Activated naive CD4-positive, alpha-beta T cell (primary cell): ENCODE results near the gene ZNF446.
"Not testable (repeated sequence)": the region's sequence is repeated elsewhere in the genome, so short reads cannot be mapped to it uniquely, and the experiment has no call there.

Source experiments
- DNase-seq, 4 experiments: peaks; one replicate each; lab custom pipeline; 2025; lab: John Stamatoyannopoulos, UW

ZNF446 gene

DNA sequence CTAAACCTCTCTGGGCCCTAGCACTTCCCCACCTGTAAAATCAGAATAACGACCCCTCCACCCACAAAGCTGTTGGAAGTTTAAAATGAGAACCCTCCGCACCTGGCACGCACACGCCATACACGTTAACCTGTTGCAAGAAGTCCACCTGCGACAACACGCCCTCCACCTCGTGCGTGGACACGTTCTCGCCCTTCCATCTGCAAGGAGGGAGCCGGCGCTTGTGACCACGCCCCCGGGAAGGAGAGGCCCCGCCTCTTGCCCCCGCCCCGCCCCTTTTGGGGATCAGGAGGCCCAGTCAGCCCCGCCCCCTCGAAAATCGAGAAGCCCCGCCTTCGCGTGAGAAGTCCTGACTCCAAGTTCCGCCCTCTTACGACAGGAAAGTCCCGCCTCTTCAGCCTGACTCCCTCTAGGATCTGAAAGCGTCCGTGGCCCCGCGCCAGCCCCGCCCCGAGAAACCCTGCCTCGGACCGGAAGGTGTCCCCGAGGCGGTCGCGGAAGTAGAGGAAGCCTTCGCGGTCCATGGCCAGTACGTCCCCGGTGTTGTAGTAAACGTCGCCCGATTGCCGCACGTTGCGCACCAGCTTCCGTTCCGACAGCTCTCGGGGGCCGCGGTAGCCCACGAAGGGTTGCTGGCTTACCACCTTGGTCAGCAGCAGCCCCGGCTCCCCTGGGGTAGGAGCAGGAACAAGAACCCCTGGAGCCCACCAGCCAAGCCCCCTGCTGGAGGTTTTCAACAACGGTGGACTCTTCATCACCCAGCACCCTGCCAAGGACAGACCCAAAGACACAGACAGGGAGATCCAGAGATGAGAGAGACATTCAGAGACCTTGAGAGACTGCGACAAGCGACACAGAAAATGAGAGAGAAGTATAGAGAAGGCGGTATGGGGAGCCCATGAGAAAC, 23.1 kb downstream of the ZNF446 start:
- DNase-seq: peak; percentile 82 to 91 (median 84)

DNA sequence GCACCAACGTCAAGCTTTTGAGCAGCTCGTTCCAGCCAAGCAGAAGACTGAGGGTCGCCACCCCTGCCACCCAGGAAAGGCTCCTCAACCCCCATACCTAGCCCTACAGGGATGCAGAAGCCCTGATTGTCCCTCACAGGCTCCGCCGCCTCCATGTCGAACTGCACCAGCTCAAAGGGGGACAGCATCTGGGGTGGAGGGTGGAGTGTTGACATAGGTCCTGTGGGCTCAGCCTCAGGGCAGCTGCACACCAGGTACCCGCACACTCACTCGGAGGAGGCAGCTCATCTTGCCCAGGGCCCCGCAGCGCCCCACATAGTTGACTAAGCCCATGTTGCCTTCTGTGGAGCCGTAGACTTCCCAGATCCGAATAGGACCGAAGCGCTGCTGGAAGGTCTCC, 24.1 kb downstream of the ZNF446 start:
- no peak for DNase-seq

DNA sequence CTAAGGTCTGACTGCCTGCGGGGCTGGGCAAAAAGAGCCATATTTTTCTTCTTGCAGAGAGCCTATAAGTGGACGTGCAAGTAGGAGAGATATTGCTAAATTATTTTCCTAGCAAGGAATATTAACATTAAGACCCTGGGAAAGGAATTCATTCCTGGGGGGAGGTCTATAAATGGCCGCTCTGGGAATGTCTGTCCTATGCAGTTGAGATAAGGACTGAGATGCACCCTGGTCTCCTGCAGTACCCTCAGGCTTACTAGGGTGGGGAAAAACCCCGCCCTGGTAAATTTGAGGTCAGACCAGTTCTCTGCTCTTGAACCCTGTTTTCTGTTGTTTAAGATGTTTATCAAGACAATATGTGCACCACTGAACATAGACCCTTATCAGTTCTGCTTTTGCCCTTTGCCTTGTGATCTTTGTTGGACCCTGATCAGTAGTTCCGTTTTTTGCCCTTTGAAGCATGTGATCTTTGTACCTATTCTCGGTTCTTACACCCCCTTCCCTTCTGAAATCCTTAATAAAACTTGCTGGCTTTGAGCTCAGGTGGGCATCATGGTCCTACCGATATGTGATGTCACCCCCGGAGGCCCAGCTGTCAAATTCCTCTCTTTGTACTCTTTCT, 31.6 kb downstream of the ZNF446 start:
- DNase-seq: not testable (repeated sequence)

DNA sequence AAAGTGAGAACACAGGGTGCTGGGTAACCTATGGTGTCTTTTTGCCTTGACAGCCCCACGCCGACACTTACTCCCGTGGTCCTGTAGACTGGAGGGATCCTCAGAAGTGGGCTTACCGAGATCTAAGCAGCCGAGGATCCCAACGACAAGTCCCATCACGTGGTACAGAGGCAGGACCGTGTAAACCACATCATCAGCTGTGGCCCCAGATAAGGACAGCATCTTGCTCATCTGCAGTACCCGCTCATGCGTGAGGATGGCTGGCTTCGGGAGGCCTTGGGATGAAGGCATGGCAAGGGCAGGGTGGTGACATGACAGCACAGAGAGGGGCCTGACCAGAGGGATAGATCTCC, 33.6 kb downstream of the ZNF446 start:
- DNase-seq: no peak

DNA sequence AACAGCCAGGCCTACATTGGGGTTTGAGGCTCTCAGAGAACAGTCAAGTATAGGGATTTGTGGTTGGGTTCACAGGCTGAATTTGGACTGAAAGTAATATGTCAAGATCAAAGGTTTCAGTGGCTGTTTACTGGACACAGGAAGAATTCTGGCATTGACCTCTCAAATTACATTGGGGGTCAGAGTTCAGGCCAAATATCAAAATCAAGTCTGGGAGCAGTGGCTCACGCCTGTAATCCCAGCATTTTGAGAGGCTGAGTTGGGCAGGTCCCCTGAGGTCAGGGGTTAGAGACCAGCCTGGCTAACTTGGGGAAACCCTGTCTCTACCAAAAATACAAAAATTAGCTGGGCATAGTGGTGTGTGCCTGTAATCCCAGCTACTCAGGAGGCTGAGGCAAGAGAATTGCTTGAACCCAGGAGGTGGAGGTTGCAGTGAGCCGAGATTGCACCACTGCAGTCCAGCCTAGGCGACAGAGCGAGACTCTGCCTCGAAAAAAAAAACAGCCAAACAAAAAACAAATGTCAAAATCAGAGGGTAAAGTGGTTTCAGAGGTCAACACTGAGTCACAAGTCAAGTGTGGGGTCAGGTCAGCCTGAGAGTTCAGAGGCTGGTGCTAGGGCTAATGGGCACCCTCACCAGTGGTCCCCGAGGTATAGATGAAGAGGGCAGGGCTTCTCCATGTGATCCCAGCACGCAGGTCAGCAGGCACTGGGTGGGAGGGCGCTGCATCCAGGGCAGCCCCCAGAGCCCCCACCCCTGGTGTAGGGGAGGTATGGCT, 34.1 kb downstream of the ZNF446 start:
- no peak for DNase-seq

DNA sequence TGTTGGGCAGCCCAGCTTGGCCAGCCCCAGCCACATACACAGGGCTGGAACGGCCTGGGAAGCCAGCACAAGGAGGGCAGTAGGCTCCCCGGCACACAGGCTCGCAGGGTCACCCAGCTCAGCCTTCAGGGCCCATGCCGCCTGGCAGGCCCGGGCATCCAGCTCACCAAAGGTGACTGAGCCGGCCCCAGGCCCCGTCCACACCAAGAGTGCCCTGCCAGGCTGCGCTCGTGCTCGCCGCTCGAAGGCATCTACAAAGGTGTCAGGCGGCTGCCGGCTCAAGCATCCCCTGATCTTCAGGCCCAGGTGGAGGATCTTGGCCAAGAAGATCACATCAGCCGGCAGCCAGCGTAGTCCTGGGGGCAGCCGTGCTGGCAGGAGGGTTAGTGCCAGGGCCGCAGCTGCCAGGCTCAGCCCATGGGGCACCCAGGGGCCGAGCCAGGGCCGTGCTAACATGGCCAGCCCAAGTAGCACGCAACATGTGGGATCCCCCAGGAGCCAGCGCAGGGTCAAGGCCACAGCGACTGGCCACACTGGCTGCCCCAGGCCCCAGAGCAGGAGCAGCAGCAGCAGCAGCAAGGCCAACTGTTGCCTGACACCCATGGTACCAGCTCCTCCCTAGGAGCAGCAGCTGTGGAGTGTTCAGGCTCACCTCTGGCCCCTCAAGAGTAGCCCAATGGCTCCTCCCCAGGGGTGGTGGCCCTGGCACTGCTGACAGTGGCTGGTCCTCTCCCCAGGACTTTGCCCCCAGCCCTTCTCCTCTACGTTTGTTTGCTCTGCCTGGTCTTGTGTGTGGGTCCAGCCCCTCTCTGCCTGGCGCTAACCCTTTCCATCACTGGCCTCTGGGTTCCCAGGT, 35.4 kb downstream of the ZNF446 start, which contains the start of gene SLC27A5:
Gene SLC27A5 (minus strand): TSS at position 640 of the 856 bp plus-strand sequence. CDS start 37 bp downstream, at position 603.
- DNase-seq: no peak

DNA sequence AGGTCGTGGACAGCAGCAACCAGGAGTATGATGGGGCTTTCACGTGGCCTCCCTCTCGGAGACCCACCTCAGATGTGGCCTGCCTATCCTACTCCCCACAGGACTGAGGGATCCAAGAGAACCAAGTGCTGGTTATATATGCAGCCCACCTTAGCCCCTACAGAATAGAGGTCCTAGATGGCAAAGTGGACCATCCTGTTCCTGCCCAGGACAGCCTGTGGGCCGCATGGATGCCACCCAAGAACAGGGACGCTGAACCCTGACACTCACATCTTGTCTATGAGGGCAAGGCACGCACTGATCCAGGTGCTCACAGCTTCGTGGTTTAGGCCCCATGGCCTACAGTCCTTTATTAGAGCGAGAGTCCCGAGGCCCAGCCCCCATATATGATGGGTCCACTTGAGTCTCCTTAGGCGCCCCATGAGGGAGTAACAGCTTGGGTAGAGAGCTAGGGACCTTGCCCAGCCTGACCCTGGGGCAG, 37.1 kb downstream of the ZNF446 start:
- no peak for DNase-seq

DNA sequence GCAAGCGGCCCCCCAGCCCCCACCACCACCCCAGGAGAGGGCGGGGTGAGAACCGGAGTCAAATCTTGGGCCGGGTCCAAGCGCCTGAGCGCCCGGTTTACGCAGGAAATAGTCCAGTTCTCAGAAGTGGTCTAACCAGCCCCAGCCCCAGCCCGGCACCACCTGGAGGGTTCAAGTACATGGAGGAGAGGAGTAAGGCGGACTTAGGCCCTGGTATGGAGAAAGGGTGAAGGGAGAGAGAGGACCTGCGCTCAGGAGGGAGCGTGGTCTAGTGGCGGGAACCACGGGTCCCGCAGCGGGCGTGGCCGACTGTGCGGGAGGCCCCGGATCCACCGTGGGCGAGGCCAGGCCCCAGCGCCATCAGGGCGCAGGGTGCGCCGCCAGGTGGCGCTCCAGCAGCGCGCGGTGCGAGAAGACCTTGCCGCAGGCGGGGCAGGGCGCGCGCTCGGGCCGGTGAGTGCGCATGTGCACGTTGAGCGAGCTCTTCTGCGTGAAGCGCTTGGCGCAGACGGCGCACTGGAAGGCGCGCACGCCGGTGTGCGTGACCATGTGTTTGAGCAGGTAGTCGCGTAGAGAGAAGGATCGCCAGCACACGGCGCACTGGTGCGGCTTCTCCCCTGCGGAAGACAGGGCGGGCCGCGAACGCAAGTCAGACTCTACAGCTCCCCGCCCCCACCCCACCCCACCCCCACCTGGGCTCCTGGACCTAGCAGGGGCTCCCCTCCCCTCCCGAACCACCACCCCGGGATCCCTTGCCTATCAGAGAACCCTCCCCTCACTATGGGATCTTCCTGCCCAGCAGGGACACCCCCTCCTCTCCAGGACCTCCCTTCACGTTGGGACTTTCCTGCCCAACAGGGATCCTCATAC, 37.8 kb downstream of the ZNF446 start:
- peak; percentile 81 to 95 (median 90) for DNase-seq

DNA sequence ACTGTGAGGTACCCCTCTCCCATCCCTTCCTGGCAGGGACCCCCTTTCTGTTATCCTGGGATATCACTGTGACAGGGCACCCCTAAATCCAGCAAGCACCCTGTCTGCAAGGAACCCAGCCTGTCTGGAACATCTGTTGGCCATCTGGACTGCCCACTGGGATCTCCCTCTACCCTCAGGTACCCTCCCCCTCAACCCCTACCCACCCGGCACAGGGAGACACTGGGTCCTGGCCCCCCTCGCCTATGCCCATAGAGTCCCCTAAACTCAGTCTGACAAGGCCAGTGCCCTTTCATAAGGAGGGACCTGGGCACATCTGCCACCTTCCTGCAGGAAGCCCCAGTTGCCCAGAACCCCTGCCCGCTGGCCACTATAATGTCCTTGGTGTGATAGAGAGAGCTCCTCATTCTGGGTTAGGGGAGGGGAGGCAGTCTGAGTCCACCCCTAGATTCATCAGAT, 38.4 kb downstream of the ZNF446 start:
- DNase-seq: no peak

DNA sequence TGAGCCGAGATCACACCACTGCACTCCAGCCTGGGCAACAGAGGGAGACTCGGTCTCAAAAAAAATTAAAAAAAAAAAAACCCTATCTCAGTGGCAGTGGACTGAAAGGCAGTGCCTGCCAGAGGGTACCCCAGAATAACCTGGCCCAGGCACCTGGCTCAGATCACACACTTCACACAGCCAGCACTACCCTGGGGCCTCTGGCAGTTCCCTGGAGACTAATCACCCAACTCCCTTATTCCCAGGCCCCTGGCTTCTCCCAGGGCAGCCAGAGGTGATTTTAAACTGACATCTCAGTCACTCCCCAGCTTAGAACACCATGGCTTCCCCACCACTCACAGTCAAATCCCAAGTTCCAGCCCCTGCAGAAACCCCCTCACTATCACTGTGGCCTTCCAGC, 39.1 kb downstream of the ZNF446 start:
- DNase-seq: no peak

DNA sequence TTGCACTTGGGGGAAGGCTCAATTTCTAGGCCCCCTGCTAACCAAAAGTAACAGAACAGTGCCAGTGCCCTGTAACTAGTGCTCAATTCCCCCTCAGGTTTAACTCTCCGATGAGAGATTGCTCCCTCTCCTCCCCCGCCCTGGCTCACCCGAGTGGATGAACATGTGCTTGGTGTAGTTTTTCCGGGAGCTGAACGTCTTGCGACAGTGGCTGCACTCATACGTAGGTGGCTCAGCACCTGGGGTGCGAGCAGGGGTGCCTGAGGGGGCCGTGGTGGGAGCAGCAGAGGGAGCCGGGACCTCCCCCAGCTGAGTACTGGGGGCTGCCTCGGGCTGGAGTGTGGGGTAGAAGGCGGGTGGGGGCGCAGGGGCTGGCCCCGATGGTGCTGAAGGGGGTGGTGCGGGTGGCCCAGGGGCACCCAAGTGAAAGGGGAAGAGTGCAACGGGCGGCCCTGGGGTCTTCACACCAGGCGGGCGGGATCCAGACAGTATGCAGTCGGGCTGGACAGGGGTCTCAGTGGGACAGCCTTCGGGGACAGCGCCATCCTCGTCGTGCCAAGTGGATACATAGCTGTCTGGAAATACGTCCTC, 40.2 kb downstream of the ZNF446 start:
- DNase-seq: no peak

DNA sequence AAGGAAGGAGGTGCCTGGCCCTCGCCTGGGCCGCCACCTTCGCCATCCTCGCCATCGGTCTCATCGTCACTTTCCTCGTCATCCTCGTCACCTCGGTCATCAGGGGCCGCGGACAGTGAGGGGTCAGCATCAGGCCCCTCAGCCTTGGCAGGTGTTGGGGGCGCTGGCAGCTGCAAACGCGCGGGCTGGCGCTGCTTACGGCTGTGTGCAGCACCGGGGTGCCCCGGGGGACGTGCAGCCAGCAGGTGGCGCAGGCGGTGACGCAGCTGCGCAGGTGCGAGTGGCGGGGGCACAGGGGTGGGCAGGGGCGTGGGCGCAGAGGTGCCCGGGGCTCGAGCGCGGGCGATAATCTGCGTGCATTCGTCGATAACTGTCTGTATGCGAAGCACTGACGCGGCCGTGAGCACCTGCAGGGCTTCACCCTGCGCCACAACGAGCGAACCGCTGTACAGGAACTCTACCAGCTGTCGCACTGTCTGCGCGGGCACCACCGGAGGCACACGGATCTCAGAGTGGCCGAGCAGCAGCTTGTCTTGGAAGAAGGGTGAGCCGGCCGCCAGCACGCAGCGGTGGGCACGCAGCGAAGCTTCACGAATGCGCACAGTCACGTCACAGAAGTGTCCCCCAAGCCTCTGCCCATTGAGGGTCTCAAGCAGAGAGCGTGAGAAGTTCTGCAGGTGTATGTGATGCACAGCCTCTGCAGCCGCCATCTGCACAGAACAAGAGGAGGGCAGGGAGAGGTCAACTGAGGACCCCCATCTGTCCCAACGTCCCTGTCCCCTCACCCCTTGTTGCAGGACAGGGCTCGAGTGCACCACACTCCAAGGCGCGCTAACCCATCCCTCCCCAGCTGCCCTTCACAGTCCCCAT, 41.0 kb downstream of the ZNF446 start:
- no peak for DNase-seq

DNA sequence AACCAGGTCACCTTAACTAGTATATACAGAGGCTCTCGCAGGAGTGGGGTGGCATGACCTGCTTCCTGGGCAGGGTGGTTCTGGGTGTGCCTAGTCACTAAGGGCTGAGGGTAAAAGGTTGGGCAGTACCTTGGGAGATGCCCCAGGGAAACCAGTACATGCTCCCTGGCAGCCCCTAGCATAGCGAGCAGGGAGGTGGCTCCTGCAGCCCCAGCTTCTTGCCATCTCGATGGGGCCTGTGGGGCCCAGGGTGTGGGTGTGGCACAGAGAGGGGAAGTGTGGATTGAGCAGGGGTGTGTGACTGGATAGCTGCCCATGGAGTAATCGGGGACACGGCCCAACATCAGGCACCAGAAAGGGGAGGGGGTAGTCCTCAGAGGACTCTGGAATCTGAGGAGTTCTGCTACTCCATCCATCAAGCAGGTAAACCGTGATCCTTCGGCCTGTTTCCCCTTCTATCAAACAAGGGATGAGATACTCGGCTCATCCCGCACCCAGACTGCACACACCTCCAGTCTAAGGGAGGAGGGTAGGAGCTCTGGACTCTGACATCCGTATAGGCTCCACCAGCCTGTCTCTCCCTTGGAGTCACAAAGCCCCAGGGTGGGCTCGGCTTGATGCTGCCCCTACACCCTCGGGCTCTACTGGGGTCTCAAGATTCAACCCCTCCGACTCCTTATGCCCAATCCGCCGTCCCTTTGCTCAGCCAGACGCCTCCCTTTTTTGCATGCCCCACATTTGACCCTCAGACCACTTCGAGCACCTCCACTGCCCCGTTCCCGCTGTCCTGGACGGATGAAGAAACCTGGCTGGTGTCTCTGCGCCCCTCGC, 42.3 kb downstream of the ZNF446 start:
- DNase-seq: no peak

DNA sequence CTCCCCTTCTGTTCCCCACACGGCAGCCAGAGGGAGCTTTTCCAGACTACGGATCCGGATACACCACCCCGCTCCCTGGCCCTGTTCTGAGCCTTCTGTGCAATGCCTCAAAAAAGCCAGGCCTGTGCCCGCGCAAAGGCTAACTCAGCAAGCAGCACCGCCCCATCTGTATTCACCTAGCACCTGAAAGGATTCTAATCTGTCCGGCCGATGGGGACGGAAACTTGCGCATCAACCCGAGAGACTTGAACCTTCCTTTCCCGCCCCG, 42.9 kb downstream of the ZNF446 start:
- peak in 2 of 4 experiments; percentile 13 to 41 for DNase-seq

DNA sequence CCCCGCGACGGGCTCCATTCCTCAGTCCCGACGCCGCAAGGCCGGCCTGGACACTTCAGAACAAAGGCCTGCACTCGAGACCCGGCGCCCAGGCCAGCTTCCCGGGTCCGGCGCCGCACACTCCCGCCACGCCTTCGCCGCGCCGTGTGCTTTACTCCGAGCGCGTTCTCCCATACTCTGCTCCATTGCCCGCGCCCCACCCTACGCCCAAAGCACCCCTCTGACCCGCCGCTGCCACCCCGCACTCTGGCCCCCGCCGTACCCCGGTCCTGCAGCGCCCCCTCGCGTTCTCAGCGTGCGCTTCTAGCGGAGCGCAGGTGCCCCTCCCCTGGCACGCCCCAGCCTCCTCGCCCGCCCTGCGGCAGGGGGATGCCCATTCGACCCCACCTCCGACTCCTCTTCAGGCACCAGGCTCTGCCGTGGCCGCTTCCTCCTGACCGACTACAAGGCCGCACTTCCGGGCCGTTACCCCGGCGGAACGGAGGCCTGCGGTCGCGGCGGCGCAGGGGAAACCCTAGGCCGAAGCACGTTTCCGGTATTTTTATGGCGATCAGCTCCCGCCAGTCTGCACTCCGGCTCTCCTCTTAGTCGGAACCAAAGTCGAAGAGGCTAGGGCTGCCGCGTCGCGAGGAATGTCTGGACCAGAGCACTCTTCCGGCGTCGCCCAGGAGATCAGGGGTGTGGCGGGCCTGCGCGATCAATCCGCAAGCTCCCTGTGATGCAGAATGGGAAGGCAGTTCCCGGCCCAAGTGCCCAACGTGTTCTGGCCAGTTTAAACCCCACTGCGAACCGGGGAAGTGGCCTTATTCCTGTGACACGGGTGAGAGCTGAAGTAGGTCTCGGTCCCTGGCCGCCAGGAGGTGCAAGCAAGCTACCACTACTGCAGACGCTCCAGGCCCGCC, 43.5 kb downstream of the ZNF446 start, which contains the start of gene ZBTB45:
Gene ZBTB45 (minus strand): TSS at position 456 of the 902 bp plus-strand sequence. CDS start 2,137 bp downstream, outside the sequence.
- peak; percentile 80 to 98 (median 88) for DNase-seq

DNA sequence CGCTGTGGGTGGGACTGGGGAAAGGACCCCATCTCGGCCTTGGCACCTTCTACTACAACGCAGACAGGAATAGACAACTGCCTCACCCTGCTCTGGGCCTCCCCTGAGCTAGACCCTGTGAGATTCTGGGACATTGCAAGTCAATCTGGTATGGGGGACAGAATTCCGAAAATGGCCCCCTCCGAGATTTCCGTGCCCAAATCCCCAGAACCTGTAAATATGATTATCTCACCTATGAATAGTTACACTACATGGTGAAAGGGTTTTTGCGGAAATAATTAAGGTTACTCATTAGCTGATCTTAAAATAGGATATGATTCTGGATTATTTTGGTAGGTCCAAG, 44.1 kb downstream of the ZNF446 start:
- no peak for DNase-seq

DNA sequence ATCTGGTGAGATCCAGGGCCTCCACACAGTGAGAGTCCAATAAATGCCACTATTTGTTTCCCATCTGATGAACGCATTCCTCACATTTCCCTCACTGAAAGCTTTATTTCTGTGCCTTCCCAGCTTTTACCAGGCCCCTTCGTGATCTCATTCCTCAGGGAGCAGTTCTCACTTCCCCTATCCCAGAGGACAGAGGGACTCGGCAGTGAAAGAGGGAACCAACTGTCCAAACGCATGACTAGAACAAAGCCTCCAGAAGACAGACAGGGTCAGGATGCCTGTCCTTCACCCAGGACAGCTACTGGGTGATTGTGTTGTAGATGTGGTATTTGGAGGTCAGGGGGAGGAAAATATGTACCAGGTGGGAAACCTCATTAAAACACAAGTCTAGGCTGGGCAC, 45.5 kb downstream of the ZNF446 start:
- no peak for DNase-seq
